PC-9 (cell line): ENCODE data around the gene PPFIA4. TPM values are rescaled to one million over a fixed set of nuclear protein-coding genes. Genes with fewer than 3 reads are reported as not detected.

Experiments
- BruUV-seq: library from RNA; stranded (reverse); fragments of 400-500 nt; replicated peaks from 2 replicates; lab custom pipeline; 2021; lab: Mats Ljungman, UMichigan
- CTCF ChIA-PET: fragments of 300-600 bp; sonication (Branson Sonifier 250); formaldehyde crosslinking; loops from one replicate; lab custom pipeline; 2022; ENCODE audit warnings: antibody characterized with exemption; lab: Charles Lee
- POLR2A ChIA-PET: fragments of 300-600 bp; sonication (Branson Sonifier 250); formaldehyde crosslinking; loops from one replicate; lab custom pipeline; 2022; ENCODE audit warnings: antibody characterized with exemption; ENCODE audit not compliant: unreplicated experiment; lab: Charles Lee
- DNase-seq, 2 experiments: peaks; one replicate each; pipeline versions ENCODE4 v3.0.0 to v3.0.0-alpha.2; 2015 to 2022; ENCODE audit warnings: mixed read lengths in 1 of 2
- H2AFZ ChIP-seq: fragments of 200-600 bp; sonication (generic); 2 replicates; pipeline ENCODE4 v1.8.1; 2017; ENCODE audit warnings: antibody characterized with exemption
- H3F3A ChIP-seq: fragments of 200-600 bp; sonication (generic); 2 replicates; pipeline ENCODE4 v1.8.1; 2017; ENCODE audit warnings: antibody characterized with exemption, mild to moderate bottlenecking, low read depth; ENCODE audit not compliant: insufficient read depth
- H3K27ac ChIP-seq: fragments of 200-600 bp; sonication (generic); 2 replicates; pipeline ENCODE4 v1.6.1; 2016; ENCODE audit warnings: mixed run types
- H3K27me3 ChIP-seq: fragments of 200-600 bp; sonication (generic); 2 replicates; pipeline ENCODE4 v1.6.1; 2016; ENCODE audit warnings: low read depth, mixed run types; ENCODE audit not compliant: insufficient read depth
- H3K36me3 ChIP-seq: fragments of 200-600 bp; sonication (generic); 2 replicates; pipeline ENCODE4 v1.6.1; 2016; ENCODE audit warnings: low read depth, mixed run types
- H3K4me1 ChIP-seq: fragments of 200-600 bp; sonication (generic); replicated peaks from 2 replicates; pipeline ENCODE4 v1.6.1; 2016; ENCODE audit warnings: mixed run types; ENCODE audit not compliant: insufficient read depth
- H3K4me2 ChIP-seq: fragments of 200-600 bp; sonication (generic); 2 replicates; pipeline ENCODE4 v1.6.1; 2017; ENCODE audit warnings: mixed run types
- H3K4me3 ChIP-seq: fragments of 200-600 bp; sonication (generic); 2 replicates; pipeline ENCODE4 v1.6.1; 2016; ENCODE audit warnings: mixed run types
- H3K79me2 ChIP-seq: fragments of 200-600 bp; sonication (generic); 2 replicates; pipeline ENCODE4 v1.6.1; 2017; ENCODE audit warnings: low read depth, mixed run types
- H3K9me2 ChIP-seq: fragments of 200-600 bp; sonication (generic); 2 replicates; pipeline ENCODE4 v1.8.1; 2017; ENCODE audit warnings: mild to moderate bottlenecking; ENCODE audit not compliant: insufficient read depth
- H3K9me3 ChIP-seq: fragments of 200-600 bp; sonication (generic); 2 replicates; pipeline ENCODE4 v1.8.1; 2016; ENCODE audit warnings: low read depth; ENCODE audit not compliant: insufficient read depth
- H4K20me1 ChIP-seq: fragments of 200-600 bp; sonication (generic); 2 replicates; pipeline ENCODE4 v1.8.1; 2017; ENCODE audit not compliant: insufficient read depth
- EZH2 ChIP-seq: fragments of 200-600 bp; sonication (generic); IDR thresholded peaks from 2 replicates; pipeline ENCODE4 v1.8.0; 2017; ENCODE audit warnings: antibody characterized with exemption, low read depth
- intact Hi-C: fragments of 100-400 bp; cut with micrococcal nuclease; formaldehyde crosslinking; loops from one replicate; pipeline ENCODE4 v1.10.0; 2022; ENCODE audit not compliant: unreplicated experiment
- total RNA-seq: library from RNA; stranded (reverse); gene quantifications from 2 replicates; pipeline ENCODE4 v1.2.3, GENCODE V29; 2021
- TF ChIP-seq, protein P1 (sequence below): fragments of 200-600 bp; sonication (generic); conservative IDR thresholded peaks from 2 replicates; pipeline ENCODE4 v1.6.1; 2017; ENCODE audit warnings: mixed run types, antibody characterized with exemption, mild to moderate bottlenecking, moderate library complexity

The PPFIA4 gene
- total RNA-seq, 1 experiment from 2014 or later = 1.2 TPM

DNA sequence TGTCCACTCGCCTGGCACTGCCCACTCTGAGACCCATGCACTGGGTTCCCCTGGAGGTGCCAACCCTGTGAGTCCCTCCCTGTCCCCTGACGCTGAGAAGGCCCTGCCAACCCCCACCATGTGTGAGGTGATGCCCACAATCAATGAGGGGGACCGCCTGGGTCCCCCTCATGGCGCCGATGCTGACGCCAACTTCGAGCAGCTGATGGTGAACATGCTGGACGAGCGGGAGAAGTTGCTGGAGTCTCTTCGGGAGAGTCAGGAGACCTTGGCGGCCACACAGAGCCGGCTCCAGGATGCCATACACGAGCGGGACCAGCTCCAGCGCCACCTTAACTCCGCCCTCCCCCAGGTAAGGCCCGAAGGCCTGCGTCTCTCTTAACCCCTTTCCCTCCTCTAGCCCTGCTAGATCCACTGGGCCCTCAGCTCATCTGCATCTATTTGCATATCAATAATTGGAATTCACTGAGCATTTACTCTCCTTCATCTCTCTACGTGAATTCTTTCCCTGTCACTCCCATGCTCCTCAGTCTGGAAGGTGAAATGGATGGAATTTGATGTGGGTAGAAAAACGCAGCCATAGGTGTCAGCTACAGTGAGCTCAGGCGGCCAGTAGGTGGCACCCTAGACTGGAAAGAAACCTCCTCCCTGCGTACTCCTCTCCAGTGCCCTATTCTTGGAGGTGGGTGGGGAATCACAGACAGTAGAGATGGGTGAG lies 12.8 kb downstream of the PPFIA4 start:
- Histone ChIP-seq H3K36me3 (no peaks in the 10 kb centered on the region), H3K4me1 (no peaks in the 10 kb centered on the region), H3K9me3 (no peaks in the 10 kb centered on the region), H3K9me2 (no peaks in the 10 kb centered on the region), H3K79me2 (no peaks in the 10 kb centered on the region), H4K20me1 (no peaks in the 10 kb centered on the region), H3K27ac (no peak overlapping the region), H2AFZ (no peak overlapping the region), H3F3A (no peaks in the 10 kb centered on the region), H3K27me3 (peaks cover 5% of the 10 kb centered on the region; the same call in 1 of the 2 replicates), H3K4me3 (no peak overlapping the region), H3K4me2 (no peak overlapping the region)
- ChIA-PET POLR2A (interaction anchor here (0.8 kb wide), 1 partner anchor 177 kb away, joined by 4 read pairs; no protein-coding TSS in a partner anchor), CTCF (interaction anchor here (0.6 to 2.9 kb wide), 9 partner anchors 9 to 229 kb away, joined by 3 to 27 read pairs (median 4); no protein-coding TSS in a partner anchor)
- TF ChIP-seq, protein P1, sequence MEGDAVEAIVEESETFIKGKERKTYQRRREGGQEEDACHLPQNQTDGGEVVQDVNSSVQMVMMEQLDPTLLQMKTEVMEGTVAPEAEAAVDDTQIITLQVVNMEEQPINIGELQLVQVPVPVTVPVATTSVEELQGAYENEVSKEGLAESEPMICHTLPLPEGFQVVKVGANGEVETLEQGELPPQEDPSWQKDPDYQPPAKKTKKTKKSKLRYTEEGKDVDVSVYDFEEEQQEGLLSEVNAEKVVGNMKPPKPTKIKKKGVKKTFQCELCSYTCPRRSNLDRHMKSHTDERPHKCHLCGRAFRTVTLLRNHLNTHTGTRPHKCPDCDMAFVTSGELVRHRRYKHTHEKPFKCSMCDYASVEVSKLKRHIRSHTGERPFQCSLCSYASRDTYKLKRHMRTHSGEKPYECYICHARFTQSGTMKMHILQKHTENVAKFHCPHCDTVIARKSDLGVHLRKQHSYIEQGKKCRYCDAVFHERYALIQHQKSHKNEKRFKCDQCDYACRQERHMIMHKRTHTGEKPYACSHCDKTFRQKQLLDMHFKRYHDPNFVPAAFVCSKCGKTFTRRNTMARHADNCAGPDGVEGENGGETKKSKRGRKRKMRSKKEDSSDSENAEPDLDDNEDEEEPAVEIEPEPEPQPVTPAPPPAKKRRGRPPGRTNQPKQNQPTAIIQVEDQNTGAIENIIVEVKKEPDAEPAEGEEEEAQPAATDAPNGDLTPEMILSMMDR = peak; percentile 95
- no peak for TF ChIP-seq EZH2
- no TSS peak for BruUV-seq
- DNase-seq = peak; percentile 44 to 55
- intact Hi-C loops = loop anchor here (1.0 to 5.0 kb wide), 5 partner anchors 80 to 288 kb away; no protein-coding TSS in a partner anchor

DNA sequence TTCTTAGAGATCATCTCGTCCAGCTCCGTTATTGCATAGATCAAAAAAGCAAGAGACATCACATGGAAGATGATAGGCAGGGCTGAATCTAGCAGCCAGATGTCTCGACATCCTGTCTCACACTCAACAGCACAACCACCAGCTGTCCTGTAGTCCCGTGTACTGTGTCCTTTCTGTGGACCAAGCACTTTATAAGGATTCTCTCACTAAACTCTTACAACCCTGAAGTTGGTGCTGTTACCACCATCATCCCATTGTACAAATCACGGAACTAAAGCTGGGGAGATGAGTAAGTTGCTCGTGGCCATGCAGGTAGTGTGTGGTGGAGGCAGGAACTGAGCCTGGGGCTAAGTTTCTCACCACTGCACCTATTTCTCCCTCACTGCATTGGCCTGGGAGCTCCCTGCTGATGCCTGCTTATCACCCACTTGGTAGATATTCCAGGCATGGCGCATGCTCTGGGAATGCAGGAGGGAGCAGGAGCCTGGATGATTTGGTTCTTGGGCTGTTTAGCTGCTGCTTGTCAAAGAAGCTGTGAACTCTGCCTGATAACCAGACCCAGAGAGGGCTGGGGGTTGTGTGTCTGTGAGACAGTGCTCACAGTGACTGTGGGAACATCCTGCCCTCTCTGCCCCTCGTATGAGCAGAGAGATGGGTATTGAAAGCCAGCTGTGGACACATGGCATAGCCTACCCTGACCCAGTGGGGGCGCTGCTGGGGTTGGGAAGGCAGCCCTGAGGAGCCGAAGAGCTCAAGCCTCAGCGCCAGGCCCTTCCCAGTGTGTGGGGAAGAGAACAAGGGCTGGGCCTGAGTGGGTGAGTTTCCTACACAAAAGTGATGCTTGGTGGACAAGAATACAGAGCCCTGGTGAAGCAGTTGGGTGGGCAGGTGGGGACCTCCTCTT lies 13.6 kb downstream of the PPFIA4 start:
- BruUV-seq = no TSS peak
- no peak overlapping the region for H3K4me3 ChIP-seq
- H3K79me2 ChIP-seq = no peaks in the 10 kb centered on the region
- intact Hi-C loops = loop anchor here (1.0 to 5.0 kb wide), 5 partner anchors 79 to 287 kb away; no protein-coding TSS in a partner anchor
- H3K27me3 ChIP-seq = peaks cover 5% of the 10 kb centered on the region; the same call in 1 of the 2 replicates
- H3F3A ChIP-seq = no peaks in the 10 kb centered on the region
- no peaks in the 10 kb centered on the region for H3K9me3 ChIP-seq
- H3K36me3 ChIP-seq = no peaks in the 10 kb centered on the region
- TF ChIP-seq, protein P1 = peak; percentile 51; the same call in 1 of the 2 replicates
- no peak for TF ChIP-seq EZH2
- ChIA-PET CTCF (interaction anchor here (0.5 to 2.9 kb wide), 9 partner anchors 10 to 298 kb away, joined by 3 to 27 read pairs (median 7); no protein-coding TSS in a partner anchor), POLR2A (interaction anchor here (0.8 kb wide), 1 partner anchor 176 kb away, joined by 4 read pairs; no protein-coding TSS in a partner anchor)
- H2AFZ ChIP-seq = no peak overlapping the region
- H3K4me2 ChIP-seq = no peak overlapping the region
- no peak overlapping the region for H3K27ac ChIP-seq
- H4K20me1 ChIP-seq = no peaks in the 10 kb centered on the region
- no peaks in the 10 kb centered on the region for H3K4me1 ChIP-seq
- no peak for DNase-seq
- no peaks in the 10 kb centered on the region for H3K9me2 ChIP-seq
